B cell (primary cell): ENCODE measurements around the gene CASKIN1.

Experiments used
- EZH2 ChIP-seq: IDR thresholded peaks from 2 replicates; pipeline ENCODE4 v1.6.1; 2012; ENCODE audit warnings: borderline replicate concordance, low read depth, mild to moderate bottlenecking, moderate library complexity, low read length; ENCODE audit not compliant: insufficient read depth, poor library complexity, severe bottlenecking
- TF ChIP-seq, protein P1 (sequence below): fragments of 200-600 bp; IDR thresholded peaks from one replicate; pipeline ENCODE4 v1.8.0; 2022; ENCODE audit warnings: antibody characterized with exemption, mild to moderate bottlenecking

DNA sequence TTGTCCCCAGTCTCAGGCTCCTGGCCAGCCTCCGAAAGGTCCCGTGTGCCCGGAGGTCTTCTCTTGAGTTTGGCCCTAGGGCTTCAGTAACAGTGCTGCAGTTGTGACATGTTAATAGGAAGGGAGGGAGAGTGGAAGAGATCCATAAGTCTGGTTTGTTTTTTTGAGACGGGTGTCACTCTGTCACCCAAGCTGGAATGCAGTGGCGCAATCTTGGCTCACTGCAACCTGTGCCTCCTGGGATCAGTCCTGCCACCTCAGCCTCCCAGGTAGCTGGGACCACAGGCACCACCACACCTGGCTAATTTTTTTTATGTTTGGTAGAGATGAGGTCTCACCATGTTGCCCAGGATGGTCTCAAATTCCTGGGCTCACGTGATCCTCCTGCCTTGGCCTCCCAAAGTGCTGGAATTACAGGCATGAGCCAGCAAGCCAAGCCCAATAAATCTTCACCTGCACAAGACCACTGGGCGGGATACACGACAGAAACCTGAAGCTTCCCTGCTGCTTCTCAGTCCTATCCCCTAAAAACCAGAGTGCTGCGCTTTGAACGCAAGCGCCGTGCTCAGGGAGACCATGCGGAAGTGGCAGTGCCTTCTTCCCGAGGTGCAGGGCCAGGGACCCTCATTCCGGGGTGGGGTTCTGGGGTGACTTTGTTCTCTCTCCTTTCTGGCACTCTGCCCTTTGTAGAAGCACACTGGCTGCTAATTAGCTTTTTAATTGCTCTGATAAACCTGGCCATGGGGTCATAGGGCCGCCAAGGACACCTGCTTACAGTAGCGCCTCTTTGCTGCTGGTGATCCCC lies 29.9 kb downstream of the CASKIN1 start:
- TF ChIP-seq EZH2, result no peak
- TF ChIP-seq, protein P1, sequence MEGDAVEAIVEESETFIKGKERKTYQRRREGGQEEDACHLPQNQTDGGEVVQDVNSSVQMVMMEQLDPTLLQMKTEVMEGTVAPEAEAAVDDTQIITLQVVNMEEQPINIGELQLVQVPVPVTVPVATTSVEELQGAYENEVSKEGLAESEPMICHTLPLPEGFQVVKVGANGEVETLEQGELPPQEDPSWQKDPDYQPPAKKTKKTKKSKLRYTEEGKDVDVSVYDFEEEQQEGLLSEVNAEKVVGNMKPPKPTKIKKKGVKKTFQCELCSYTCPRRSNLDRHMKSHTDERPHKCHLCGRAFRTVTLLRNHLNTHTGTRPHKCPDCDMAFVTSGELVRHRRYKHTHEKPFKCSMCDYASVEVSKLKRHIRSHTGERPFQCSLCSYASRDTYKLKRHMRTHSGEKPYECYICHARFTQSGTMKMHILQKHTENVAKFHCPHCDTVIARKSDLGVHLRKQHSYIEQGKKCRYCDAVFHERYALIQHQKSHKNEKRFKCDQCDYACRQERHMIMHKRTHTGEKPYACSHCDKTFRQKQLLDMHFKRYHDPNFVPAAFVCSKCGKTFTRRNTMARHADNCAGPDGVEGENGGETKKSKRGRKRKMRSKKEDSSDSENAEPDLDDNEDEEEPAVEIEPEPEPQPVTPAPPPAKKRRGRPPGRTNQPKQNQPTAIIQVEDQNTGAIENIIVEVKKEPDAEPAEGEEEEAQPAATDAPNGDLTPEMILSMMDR, result no peak
